Measurements from ENCODE around the gene EXD2. TPM values are rescaled to one million over a fixed set of nuclear protein-coding genes. Genes with fewer than 3 reads are reported as not detected.
A peak's percentile ranks its signal among the peaks of the same experiment; 100 is the strongest.

The EXD2 gene
- total RNA-seq, 1 donor from 2014 or later, result 31.2 TPM

- Mint-ChIP-seq H3K36me3 (ENCODE audit: unreplicated experiment) (no peaks in the 10 kb centered on the region), H3K27ac (ENCODE audit: unreplicated experiment) (peak overlapping the region; percentile 89), H3K4me1 (ENCODE audit: low read depth, unreplicated experiment) (peaks cover 67% of the 10 kb centered on the region), H3K4me3 (ENCODE audit: unreplicated experiment) (peak overlapping the region; percentile 40), H3K9me3 (ENCODE audit: unreplicated experiment) (peaks cover 22% of the 10 kb centered on the region), H3K27me3 (ENCODE audit: unreplicated experiment) (peaks cover 8% of the 10 kb centered on the region)
- TF ChIP-seq CTCF (IDR thresholded peaks at IDR 0.05; ENCODE audit: partially characterized antibody, unreplicated experiment), result peak; percentile 27
- peak; percentile 69 for DNase-seq
These were observed 55.0 kb downstream of the EXD2 start for GRCh38 chr14:69246331-69246730.

GRCh38 chr14:69247676-69248440 is 56.6 kb downstream of the EXD2 start:
- peak; percentile 77 for TF ChIP-seq CTCF (IDR thresholded peaks at IDR 0.05; ENCODE audit: partially characterized antibody, unreplicated experiment)
- Mint-ChIP-seq H3K4me3 (ENCODE audit: unreplicated experiment) (peak overlapping the region; percentile 52), H3K9me3 (ENCODE audit: unreplicated experiment) (peaks cover 25% of the 10 kb centered on the region), H3K4me1 (ENCODE audit: low read depth, unreplicated experiment) (peaks cover 76% of the 10 kb centered on the region), H3K36me3 (ENCODE audit: unreplicated experiment) (peaks cover 7% of the 10 kb centered on the region), H3K27ac (ENCODE audit: unreplicated experiment) (peak overlapping the region; percentile 98), H3K27me3 (ENCODE audit: unreplicated experiment) (peaks cover 8% of the 10 kb centered on the region)
- DNase-seq, result no peak

GRCh38 chr14:69249603-69250002 is 58.3 kb downstream of the EXD2 start:
- Mint-ChIP-seq H3K27ac (ENCODE audit: unreplicated experiment) (peak overlapping the region; percentile 98), H3K4me1 (ENCODE audit: low read depth, unreplicated experiment) (peaks cover 66% of the 10 kb centered on the region), H3K9me3 (ENCODE audit: unreplicated experiment) (peaks cover 25% of the 10 kb centered on the region), H3K36me3 (ENCODE audit: unreplicated experiment) (peaks cover 7% of the 10 kb centered on the region), H3K4me3 (ENCODE audit: unreplicated experiment) (peak overlapping the region; percentile 57), H3K27me3 (ENCODE audit: unreplicated experiment) (peaks cover 8% of the 10 kb centered on the region)
- TF ChIP-seq CTCF (IDR thresholded peaks at IDR 0.05; ENCODE audit: partially characterized antibody, unreplicated experiment), result no peak
- peak; percentile 52 for DNase-seq

GRCh38 chr14:69252851-69253250 is 61.6 kb downstream of the EXD2 start:
- Mint-ChIP-seq H3K4me3 (ENCODE audit: unreplicated experiment) (no peak overlapping the region), H3K27me3 (ENCODE audit: unreplicated experiment) (peaks cover 4% of the 10 kb centered on the region), H3K9me3 (ENCODE audit: unreplicated experiment) (peaks cover 18% of the 10 kb centered on the region), H3K4me1 (ENCODE audit: low read depth, unreplicated experiment) (peaks cover 65% of the 10 kb centered on the region), H3K36me3 (ENCODE audit: unreplicated experiment) (peaks cover 7% of the 10 kb centered on the region), H3K27ac (ENCODE audit: unreplicated experiment) (no peak overlapping the region)
- no peak for TF ChIP-seq CTCF (IDR thresholded peaks at IDR 0.05; ENCODE audit: partially characterized antibody, unreplicated experiment)
- no peak for DNase-seq

- Mint-ChIP-seq H3K27me3 (ENCODE audit: unreplicated experiment) (peaks cover 16% of the 10 kb centered on the region), H3K27ac (ENCODE audit: unreplicated experiment) (peak overlapping the region; percentile 90), H3K9me3 (ENCODE audit: unreplicated experiment) (peaks cover 21% of the 10 kb centered on the region), H3K4me1 (ENCODE audit: low read depth, unreplicated experiment) (peaks cover 51% of the 10 kb centered on the region), H3K4me3 (ENCODE audit: unreplicated experiment) (peak overlapping the region; percentile 94), H3K36me3 (ENCODE audit: unreplicated experiment) (peaks cover 5% of the 10 kb centered on the region)
- no peak for TF ChIP-seq CTCF (IDR thresholded peaks at IDR 0.05; ENCODE audit: partially characterized antibody, unreplicated experiment)
- no peak for DNase-seq
These were observed 67.8 kb downstream of the EXD2 start for GRCh38 chr14:69259168-69259526.

Measured in glutamatergic neuron (in vitro differentiated cells).